Calu3 (cell line): ENCODE data around the gene HMCN1. TPM values are rescaled to one million over a fixed set of nuclear protein-coding genes. Genes with fewer than 3 reads are reported as not detected.

ENCODE experiments used
- BruUV-seq: library from RNA; stranded (reverse); fragments of 400-500 nt; replicated peaks from 2 replicates; lab custom pipeline; 2021; lab: Mats Ljungman, UMichigan
- CTCF ChIA-PET: fragments of 300-600 bp; sonication (Branson Sonifier 250); formaldehyde crosslinking; loops from one replicate; lab custom pipeline; 2022; ENCODE audit warnings: antibody characterized with exemption; lab: Charles Lee
- DNase-seq: peaks from one replicate; pipeline ENCODE4 v3.0.0; 2022
- H3K27ac Mint-ChIP-seq: one replicate; pipeline ENCODE4 v1.8.0; 2022; ENCODE audit warnings: mixed read lengths; ENCODE audit not compliant: unreplicated experiment
- H3K27me3 Mint-ChIP-seq: one replicate; pipeline ENCODE4 v1.8.0; 2022; ENCODE audit warnings: mixed read lengths; ENCODE audit not compliant: unreplicated experiment
- H3K36me3 Mint-ChIP-seq: one replicate; pipeline ENCODE4 v1.8.0; 2022; ENCODE audit warnings: mild to moderate bottlenecking, moderate library complexity, mixed read lengths; ENCODE audit not compliant: insufficient read depth, unreplicated experiment
- H3K4me1 Mint-ChIP-seq: one replicate; pipeline ENCODE4 v1.8.0; 2022; ENCODE audit warnings: mild to moderate bottlenecking, low read depth, mixed read lengths; ENCODE audit not compliant: unreplicated experiment
- H3K4me3 Mint-ChIP-seq: one replicate; pipeline ENCODE4 v1.8.0; 2022; ENCODE audit warnings: mild to moderate bottlenecking, low read depth, moderate library complexity, mixed read lengths; ENCODE audit not compliant: unreplicated experiment
- H3K9me3 Mint-ChIP-seq: one replicate; pipeline ENCODE4 v1.8.0; 2022; ENCODE audit warnings: low read depth, mixed read lengths; ENCODE audit not compliant: unreplicated experiment
- intact Hi-C: fragments of 100-400 bp; cut with micrococcal nuclease; formaldehyde crosslinking; loops from one replicate; pipeline ENCODE4 v1.10.0; 2022; ENCODE audit not compliant: unreplicated experiment
- total RNA-seq: library from RNA; stranded (reverse); gene quantifications from 2 replicates; pipeline ENCODE4 v1.2.3, GENCODE V29; 2022
- TF ChIP-seq, protein P1 (sequence below): fragments of 200-600 bp; IDR thresholded peaks from one replicate; pipeline ENCODE4 v1.8.0; 2022; ENCODE audit warnings: antibody characterized with exemption; ENCODE audit not compliant: unreplicated experiment

HMCN1 gene
- total RNA-seq, 1 experiment from 2014 or later, result 0.05 TPM

DNA sequence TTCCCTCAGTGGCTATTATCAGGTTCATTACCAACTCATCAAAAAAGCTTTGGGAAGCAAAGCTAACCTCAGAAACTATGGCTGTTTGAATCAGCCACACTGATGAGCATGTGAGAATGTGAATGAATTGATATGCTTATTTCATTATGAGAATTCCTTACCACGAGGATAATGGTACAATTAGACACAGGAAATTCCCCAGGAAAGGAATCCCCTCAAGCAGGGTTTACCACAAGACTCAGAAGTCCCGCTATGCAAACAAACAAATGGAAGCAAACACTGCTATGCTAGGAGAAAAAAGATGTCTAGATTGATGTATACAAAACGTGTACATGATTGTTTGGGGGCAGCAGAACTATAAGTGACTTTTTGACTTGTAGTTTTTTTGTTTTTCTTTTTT, 205.0 kb downstream of the HMCN1 start:
- Mint-ChIP-seq H3K9me3 (no peaks in the 10 kb centered on the region), H3K4me3 (no peak overlapping the region), H3K27me3 (no peaks in the 10 kb centered on the region), H3K27ac (no peak overlapping the region), H3K4me1 (no peaks in the 10 kb centered on the region), H3K36me3 (no peaks in the 10 kb centered on the region)
- BruUV-seq, result no TSS peak
- DNase-seq, result no peak
- intact Hi-C loops, result no loop called here
- CTCF ChIA-PET, result no interaction called here
- TF ChIP-seq, protein P1, sequence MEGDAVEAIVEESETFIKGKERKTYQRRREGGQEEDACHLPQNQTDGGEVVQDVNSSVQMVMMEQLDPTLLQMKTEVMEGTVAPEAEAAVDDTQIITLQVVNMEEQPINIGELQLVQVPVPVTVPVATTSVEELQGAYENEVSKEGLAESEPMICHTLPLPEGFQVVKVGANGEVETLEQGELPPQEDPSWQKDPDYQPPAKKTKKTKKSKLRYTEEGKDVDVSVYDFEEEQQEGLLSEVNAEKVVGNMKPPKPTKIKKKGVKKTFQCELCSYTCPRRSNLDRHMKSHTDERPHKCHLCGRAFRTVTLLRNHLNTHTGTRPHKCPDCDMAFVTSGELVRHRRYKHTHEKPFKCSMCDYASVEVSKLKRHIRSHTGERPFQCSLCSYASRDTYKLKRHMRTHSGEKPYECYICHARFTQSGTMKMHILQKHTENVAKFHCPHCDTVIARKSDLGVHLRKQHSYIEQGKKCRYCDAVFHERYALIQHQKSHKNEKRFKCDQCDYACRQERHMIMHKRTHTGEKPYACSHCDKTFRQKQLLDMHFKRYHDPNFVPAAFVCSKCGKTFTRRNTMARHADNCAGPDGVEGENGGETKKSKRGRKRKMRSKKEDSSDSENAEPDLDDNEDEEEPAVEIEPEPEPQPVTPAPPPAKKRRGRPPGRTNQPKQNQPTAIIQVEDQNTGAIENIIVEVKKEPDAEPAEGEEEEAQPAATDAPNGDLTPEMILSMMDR, result no peak

GRCh38 chr1:185942961-185943360, 208.8 kb downstream of the HMCN1 start:
- DNase-seq, result no peak

GRCh38 chr1:185956881-185957280, 222.7 kb downstream of the HMCN1 start:
- no peak for DNase-seq
- Mint-ChIP-seq H3K4me1 (no peaks in the 10 kb centered on the region), H3K9me3 (no peaks in the 10 kb centered on the region), H3K27me3 (peaks cover 19% of the 10 kb centered on the region), H3K27ac (no peak overlapping the region), H3K4me3 (no peak overlapping the region), H3K36me3 (no peaks in the 10 kb centered on the region)
- TF ChIP-seq, protein P1, result no peak
- intact Hi-C loops, result no loop called here
- no TSS peak for BruUV-seq
- CTCF ChIA-PET, result no interaction called here

More at GRCh38 chr1:185942961-185943360, 208.8 kb downstream of the HMCN1 start:
- Mint-ChIP-seq H3K4me1 (no peaks in the 10 kb centered on the region), H3K4me3 (no peak overlapping the region), H3K9me3 (no peaks in the 10 kb centered on the region), H3K27ac (no peak overlapping the region), H3K27me3 (no peaks in the 10 kb centered on the region), H3K36me3 (no peaks in the 10 kb centered on the region)
- CTCF ChIA-PET, result no interaction called here
- TF ChIP-seq, protein P1, result no peak
- BruUV-seq, result no TSS peak
- intact Hi-C loops, result no loop called here

DNA sequence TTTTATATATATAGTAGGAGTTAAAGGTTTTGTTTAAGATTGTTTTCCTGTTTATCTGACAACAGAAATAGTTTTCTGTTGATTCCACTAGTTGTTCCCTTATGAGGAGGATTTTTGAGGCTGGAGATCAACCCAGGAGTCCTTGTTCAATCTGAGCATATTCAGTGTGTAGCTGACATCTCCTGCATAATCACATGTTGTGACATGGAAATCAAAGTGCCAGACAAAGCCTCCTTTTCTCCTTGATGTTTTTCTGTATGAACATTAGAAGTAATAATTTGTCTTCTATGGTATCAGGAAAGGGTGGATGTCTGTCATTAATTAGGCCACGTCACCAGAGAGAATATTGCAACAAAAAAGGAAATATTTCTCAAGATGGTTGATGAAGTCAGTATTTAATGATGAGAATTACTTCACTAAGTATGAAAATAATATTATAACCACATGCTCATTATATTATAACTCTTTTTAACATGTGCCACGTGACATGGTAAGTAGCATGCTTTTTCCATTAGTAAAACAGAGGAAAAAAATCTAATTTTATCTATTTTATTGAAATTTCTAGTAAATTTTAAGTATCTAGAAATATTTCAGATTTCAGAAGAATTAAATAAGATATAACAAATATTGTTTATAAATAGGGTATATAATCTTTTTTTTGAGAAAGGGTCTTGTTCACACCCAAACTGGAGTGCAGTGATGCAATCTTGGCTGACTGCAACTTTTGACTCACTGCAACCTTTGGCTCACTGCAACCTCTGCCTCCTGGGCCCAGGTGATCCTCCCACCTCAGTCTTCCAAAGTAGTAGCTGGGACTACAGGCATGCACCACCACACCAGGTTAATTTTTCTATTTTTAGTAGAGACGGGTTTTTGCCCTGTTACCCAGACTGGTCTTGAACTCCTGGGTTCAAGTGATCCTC, 223.5 kb downstream of the HMCN1 start:
- intact Hi-C loops, result no loop called here
- Mint-ChIP-seq H3K27ac (no peak overlapping the region), H3K4me1 (no peaks in the 10 kb centered on the region), H3K4me3 (no peak overlapping the region), H3K36me3 (no peaks in the 10 kb centered on the region), H3K27me3 (peaks cover 11% of the 10 kb centered on the region), H3K9me3 (no peaks in the 10 kb centered on the region)
- TF ChIP-seq, protein P1, result no peak
- BruUV-seq, result no TSS peak
- CTCF ChIA-PET, result interaction anchor here (0.6 kb wide), 1 partner anchor 14 kb away, joined by 3 read pairs; no protein-coding TSS in a partner anchor
- DNase-seq, result no peak
